Right lobe of liver (tissue), 6 donors: Measurements from ENCODE around the gene WSB2. TPM values are rescaled to one million over a fixed set of nuclear protein-coding genes. Genes with fewer than 3 reads are reported as not detected.

Experiments
- ATAC-seq, 4 donors: fragments of 200-7000 bp; cut with Tn5 transposase; one replicate each; pipeline ENCODE4 v1.9.1; 2020; ENCODE audit warnings: mild to moderate bottlenecking in 4 of 4, moderate library complexity in 4 of 4
- DNase-seq, 3 donors: peaks; one replicate each; pipeline ENCODE4 v3.0.0-alpha.2; 2020
- H3K27ac ChIP-seq, 3 donors: fragments of 200-600 bp; one replicate each; pipeline ENCODE4 v1.8.0; 2022
- H3K27me3 ChIP-seq, 2 donors: fragments of 200-600 bp; one replicate each; pipeline ENCODE4 v1.8.0; 2022
- H3K36me3 ChIP-seq, 4 donors: fragments of 200-600 bp; sonication (generic) in 1 of 4; one replicate each; pipeline versions ENCODE4 v1.5.1 to v1.8.0; 2017 to 2022; ENCODE audit warnings: control low read depth in 1 of 4
- H3K4me1 ChIP-seq, 4 donors: fragments of 200-600 bp; sonication (generic) in 1 of 4; one replicate each; pipeline versions ENCODE4 v1.5.1 to v1.8.0; 2017 to 2022; ENCODE audit warnings: control low read depth in 1 of 4
- H3K4me3 ChIP-seq, 3 donors: fragments of 200-600 bp; one replicate each; pipeline ENCODE4 v1.8.0; 2022
- H3K9me3 ChIP-seq, 4 donors: fragments of 200-600 bp; sonication (generic) in 1 of 4; one replicate each; pipeline versions ENCODE4 v1.5.1 to v1.8.0; 2017 to 2022; ENCODE audit warnings: control low read depth in 1 of 4
- POLR2A ChIP-seq: fragments of 450-650 bp; IDR thresholded peaks from one replicate; pipeline ENCODE4 v1.6.1; 2017; ENCODE audit warnings: antibody characterized with exemption, mild to moderate bottlenecking
- WGBS: methylation state at CpG from one replicate; pipeline ENCODE4 v1.1.6; 2018; ENCODE audit warnings: low coverage, low lambda C conversion rate; ENCODE audit not compliant: insufficient coverage; ENCODE audit errors: missing lambda C conversion rate; 5-methylcytosine and 5-hydroxymethylcytosine counted together
- intact Hi-C, 2 donors: fragments of 100-400 bp; cut with DNase I; formaldehyde crosslinking; loops; one replicate each; pipeline versions ENCODE4 v1.11.2 to v1.14.1; 2022
- small RNA-seq, 2 experiments: library from RNA; depleted of rRNA; stranded (forward); fragments of <200 nt; gene quantifications; one replicate each; pipeline ENCODE3, GENCODE V24; 2016
- total RNA-seq, 6 experiments: library from RNA; depleted of rRNA in 2 of 6; stranded (reverse); fragments of >200 nt in 2 of 6; fragmentation: NEBNext Ultra II Directional in 3 of 6; extraction: Animal tissue kit (Norgen Biotek cat#: 25700) in 3 of 6; gene quantifications; one replicate each; pipeline versions ENCODE4 v1.1.0 to v1.2.4, GENCODE V29; 2016 to 2023
- TF ChIP-seq, protein P1 (sequence below), 4 donors: fragments of 200-600 bp in 3 of 4; fragments of 450-650 bp in 1 of 4; IDR thresholded peaks; one replicate each; pipeline versions ENCODE4 v1.5.1 to v1.8.0; 2016 to 2022; ENCODE audit warnings: antibody characterized with exemption in 4 of 4, mild to moderate bottlenecking in 2 of 4
- donor health status: DM: no; HTN: yes; CAD: no.
- donor health status: DM: no; HTN: no; CAD: no.
- donor health status: DM: no; HTN: no; CAD: no.
- donor health status: DM: no; HTN: yes; CAD: no.
- donor health status: DM: no; HTN: yes; CAD: no.

Gene WSB2
- total RNA-seq, 6 experiments from 2014 or later: 27.5 to 73.9 (median 49.0) TPM

DNA sequence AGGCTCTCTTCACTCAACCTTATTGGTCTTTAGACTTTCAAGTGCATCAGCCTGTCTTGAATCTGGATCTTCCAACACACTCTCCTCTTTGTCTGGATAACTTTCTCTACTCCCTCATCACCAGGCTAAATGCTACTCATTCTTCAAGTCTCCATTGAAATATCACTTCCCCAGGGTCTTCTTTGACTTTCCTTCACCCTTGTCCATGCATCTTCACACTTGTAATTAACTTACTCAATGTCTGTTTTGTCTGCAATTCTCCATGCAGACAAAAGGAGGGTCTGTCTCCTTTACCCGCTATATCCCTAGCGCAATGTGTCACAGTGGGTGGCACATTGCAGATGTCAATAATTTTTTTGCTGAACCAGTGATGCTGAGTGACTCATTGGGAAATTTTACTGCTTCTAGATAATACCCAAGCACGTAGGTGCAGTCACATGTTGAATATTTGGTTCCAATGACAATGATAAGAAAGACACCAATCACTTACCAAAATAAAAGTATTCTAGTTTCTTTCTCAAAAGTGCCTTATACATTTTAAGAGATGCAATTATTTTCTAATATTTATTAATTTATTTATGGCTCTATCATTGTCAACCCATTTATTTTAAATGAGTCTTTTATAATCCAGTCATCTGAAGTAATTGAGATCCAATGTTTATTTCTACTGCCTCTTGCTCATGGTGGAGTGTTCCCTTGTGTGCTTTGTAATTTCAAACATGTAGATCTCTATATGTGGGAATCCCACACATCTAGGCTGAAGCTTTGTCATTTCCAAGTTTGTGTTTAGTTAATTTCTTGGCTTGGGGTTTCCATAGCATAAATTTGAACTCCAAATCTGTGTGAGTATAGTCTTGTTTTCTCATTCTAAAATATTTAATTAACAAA lies 66.2 kb downstream of the WSB2 start:
- H3K27ac ChIP-seq: no peak overlapping the region
- TF ChIP-seq POLR2A: no peak
- TF ChIP-seq, protein P1, sequence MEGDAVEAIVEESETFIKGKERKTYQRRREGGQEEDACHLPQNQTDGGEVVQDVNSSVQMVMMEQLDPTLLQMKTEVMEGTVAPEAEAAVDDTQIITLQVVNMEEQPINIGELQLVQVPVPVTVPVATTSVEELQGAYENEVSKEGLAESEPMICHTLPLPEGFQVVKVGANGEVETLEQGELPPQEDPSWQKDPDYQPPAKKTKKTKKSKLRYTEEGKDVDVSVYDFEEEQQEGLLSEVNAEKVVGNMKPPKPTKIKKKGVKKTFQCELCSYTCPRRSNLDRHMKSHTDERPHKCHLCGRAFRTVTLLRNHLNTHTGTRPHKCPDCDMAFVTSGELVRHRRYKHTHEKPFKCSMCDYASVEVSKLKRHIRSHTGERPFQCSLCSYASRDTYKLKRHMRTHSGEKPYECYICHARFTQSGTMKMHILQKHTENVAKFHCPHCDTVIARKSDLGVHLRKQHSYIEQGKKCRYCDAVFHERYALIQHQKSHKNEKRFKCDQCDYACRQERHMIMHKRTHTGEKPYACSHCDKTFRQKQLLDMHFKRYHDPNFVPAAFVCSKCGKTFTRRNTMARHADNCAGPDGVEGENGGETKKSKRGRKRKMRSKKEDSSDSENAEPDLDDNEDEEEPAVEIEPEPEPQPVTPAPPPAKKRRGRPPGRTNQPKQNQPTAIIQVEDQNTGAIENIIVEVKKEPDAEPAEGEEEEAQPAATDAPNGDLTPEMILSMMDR (IDR thresholded peaks at IDR 0.05): no peak
- intact Hi-C loops: no loop called here
- no peaks in the 10 kb centered on the region for H3K27me3 ChIP-seq
- ATAC-seq: no peak
- 52% methylated on average over 3 of the region's 3 CpGs for WGBS
- no peak for DNase-seq
- no peaks in the 10 kb centered on the region for H3K4me1 ChIP-seq
- no peaks in the 10 kb centered on the region for H3K36me3 ChIP-seq
- no peak overlapping the region for H3K4me3 ChIP-seq
- H3K9me3 ChIP-seq: peaks cover 0 to 3% (median 0%) of the 10 kb centered on the region in 4 donors

DNA sequence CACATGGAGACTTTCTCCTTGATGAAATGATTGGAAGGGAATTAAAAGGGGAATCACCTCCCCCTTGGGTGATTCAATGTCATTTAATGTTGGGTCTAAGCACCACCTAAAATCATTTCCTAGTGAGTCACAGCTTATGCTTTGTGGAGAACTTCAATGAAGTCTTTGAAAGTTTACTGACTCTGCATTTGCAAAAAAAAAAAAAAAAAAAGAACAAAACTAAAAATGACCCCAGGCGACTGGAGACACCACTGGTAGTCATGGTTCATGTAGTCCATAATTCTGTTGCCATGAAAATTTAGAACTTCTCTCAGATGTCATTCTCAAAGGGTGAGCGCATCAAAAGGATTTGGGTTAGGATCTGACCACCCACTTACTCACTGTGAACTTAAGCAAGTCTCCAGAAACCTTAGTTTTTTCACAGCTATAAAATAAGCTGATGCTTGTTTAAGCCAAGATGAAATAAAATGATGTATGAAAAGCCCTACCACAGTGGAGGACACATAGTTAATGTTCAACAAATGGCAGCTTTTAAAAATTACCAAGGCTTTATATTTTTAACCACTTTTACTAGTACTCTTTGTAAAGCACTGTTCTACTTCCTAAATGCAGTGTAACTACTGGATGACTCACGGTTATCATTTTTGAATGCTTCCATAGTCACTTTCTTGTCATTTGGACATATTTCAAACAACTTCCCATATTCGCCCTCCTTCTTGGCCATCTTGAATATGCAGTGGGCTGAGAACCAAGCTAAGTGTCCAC lies 74.1 kb downstream of the WSB2 start:
- intact Hi-C loops: no loop called here
- Histone ChIP-seq H3K27ac (no peak overlapping the region), H3K27me3 (no peaks in the 10 kb centered on the region), H3K36me3 (no peaks in the 10 kb centered on the region), H3K4me3 (no peak overlapping the region), H3K9me3 (no peaks in the 10 kb centered on the region), H3K4me1 (no peaks in the 10 kb centered on the region)
- DNase-seq (no peak), ATAC-seq (no peak)
- TF ChIP-seq, protein P1 (IDR thresholded peaks at IDR 0.05): no peak
- no peak for TF ChIP-seq POLR2A
- WGBS: 61% methylated on average over 4 of the region's 4 CpGs

DNA sequence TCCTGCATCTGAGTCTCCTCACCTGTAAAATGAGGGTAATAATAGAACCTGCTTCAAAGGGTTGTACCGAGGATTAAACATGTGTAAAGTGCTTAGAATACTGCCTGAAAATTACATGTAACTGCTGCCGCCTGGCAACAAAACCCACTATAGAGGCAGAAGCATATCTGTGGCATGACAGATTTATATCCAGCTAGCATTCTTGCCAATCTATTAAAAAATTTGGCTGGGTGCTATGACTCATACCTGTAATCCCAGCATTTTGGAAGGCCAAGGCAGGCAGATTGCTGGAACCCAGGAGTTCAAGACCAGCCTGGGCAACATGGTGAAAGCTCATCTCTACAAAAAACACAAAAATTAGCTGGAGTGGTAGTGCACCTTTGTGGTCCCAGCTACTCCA lies 75.8 kb downstream of the WSB2 start:
- H3K27ac ChIP-seq: no peak overlapping the region
- intact Hi-C loops: no loop called here
- ATAC-seq (no peak), DNase-seq (no peak)
- no peaks in the 10 kb centered on the region for H3K4me1 ChIP-seq
- H3K27me3 ChIP-seq: no peaks in the 10 kb centered on the region
- TF ChIP-seq, protein P1 (IDR thresholded peaks at IDR 0.05): no peak
- TF ChIP-seq POLR2A: no peak
- no peaks in the 10 kb centered on the region for H3K9me3 ChIP-seq
- H3K4me3 ChIP-seq: no peak overlapping the region
- WGBS: 83% methylated on average over 2 of the region's 2 CpGs
- no peaks in the 10 kb centered on the region for H3K36me3 ChIP-seq

Small RNA genes lying within 50 kb of the gene (small RNA-seq; reads per million reads assigned to genes)
- 0 reads per million in 2 experiments for gene AC131159.1

Other genes starting within 250 kb of the WSB2 start
- gene KSR2, start 92.2 kb downstream of the WSB2 start, total RNA-seq: under 1 TPM in 4 of 6 experiments, not detected in 2; 0.02 to 0.07 (median 0.02) TPM
- 1 to 10 TPM; 4.6 to 9.9 (median 8.5) TPM for gene RFC5, start 44.5 kb downstream of the WSB2 start, total RNA-seq
- 10 to 100 TPM; 13.1 to 31.3 (median 20.1) TPM for gene VSIG10, start 42.8 kb upstream of the WSB2 start, total RNA-seq
- 100 to 1,000 TPM; 511 to 916 (median 654) TPM for gene PEBP1, start 74.9 kb upstream of the WSB2 start, total RNA-seq